Body of pancreas (tissue), 4 donors: ENCODE data around the gene VWA8. TPM values are rescaled to one million over a fixed set of nuclear protein-coding genes. Genes with fewer than 3 reads are reported as not detected.

Experiments used
- ATAC-seq: fragments of 150-250 bp; one replicate; pipeline ENCODE4 v1.9.1; 2016
- DNase-seq, 4 donors: peaks; one replicate each; pipeline ENCODE4 v3.0.0-alpha.2; 2019
- H3K27ac ChIP-seq, 4 donors: fragments of 200-600 bp; sonication (generic); 1 replicate in 3 of 4; 2 replicates in 1 of 4; pipeline versions ENCODE4 v1.5.1 to v1.6.1; 2016 to 2019; ENCODE audit warnings: mild to moderate bottlenecking in 1 of 4, mixed read lengths in 1 of 4, moderate library complexity in 1 of 4
- H3K27me3 ChIP-seq, 2 donors: fragments of 200-600 bp; sonication (generic); one replicate each; pipeline ENCODE4 v1.6.0; 2016; ENCODE audit warnings: mild to moderate bottlenecking in 1 of 2
- H3K36me3 ChIP-seq, 2 donors: fragments of 200-600 bp; sonication (generic); replicated peaks in 1 of 2; 2 replicates each; pipeline ENCODE4 v1.5.1; 2016; ENCODE audit warnings: low read depth in 2 of 2; ENCODE audit not compliant: insufficient read depth in 1 of 2
- H3K4me1 ChIP-seq: fragments of 200-600 bp; sonication (generic); one replicate; pipeline ENCODE4 v1.6.0; 2016
- H3K4me3 ChIP-seq, 2 donors: fragments of 200-600 bp; sonication (generic); 1 replicate in 1 of 2; 2 replicates in 1 of 2; pipeline ENCODE4 v1.5.1; 2016 to 2019
- H3K9me3 ChIP-seq, 3 donors: fragments of 200-600 bp; sonication (generic); 1 replicate in 2 of 3; 2 replicates in 1 of 3; pipeline ENCODE4 v1.5.1; 2016
- CTCF ChIP-seq, 7 experiments: fragments of 450-650 bp in 4 of 7; fragments of 200-600 bp in 3 of 7; sonication (generic) in 3 of 7; IDR thresholded peaks; one replicate each; pipeline ENCODE4 v1.5.1; 2016 to 2019; ENCODE audit warnings: antibody characterized with exemption in 7 of 7
- POLR2A ChIP-seq, 3 donors: fragments of 450-650 bp; IDR thresholded peaks; one replicate each; pipeline ENCODE4 v1.6.1; 2016; ENCODE audit warnings: antibody characterized with exemption in 3 of 3, mild to moderate bottlenecking in 2 of 3
- WGBS, 2 donors: methylation state at CpG; one replicate each; pipeline ENCODE4 v1.1.5; 2017; 5-methylcytosine and 5-hydroxymethylcytosine counted together
- intact Hi-C: fragments of 100-400 bp; cut with DNase I; formaldehyde crosslinking; loops from one replicate; pipeline ENCODE4 v1.15.1; 2023
- total RNA-seq, 2 donors: library from RNA; depleted of rRNA; stranded (reverse); fragments of >200 nt; gene quantifications; one replicate each; pipeline ENCODE4 v1.1.0, GENCODE V29; 2016

Gene VWA8
- total RNA-seq, 2 donors from 2014 or later = 15.8 to 29.3 TPM

- ATAC-seq (peak; percentile 50), DNase-seq (peak in 2 of 4 donors; percentile 11 to 13)
- intact Hi-C loops = no loop called here
- TF ChIP-seq POLR2A (IDR thresholded peaks at IDR 0.05) (no peak), CTCF (IDR thresholded peaks at IDR 0.05) (no peak)
- Histone ChIP-seq H3K27ac (peak overlapping the region in 2 of 4 donors; percentile 25 to 26), H3K36me3 (no peaks in the 10 kb centered on the region), H3K27me3 (no peaks in the 10 kb centered on the region), H3K4me1 (peaks cover 8% of the 10 kb centered on the region), H3K4me3 (no peak overlapping the region), H3K9me3 (no peaks in the 10 kb centered on the region)
- 60 to 62% methylated on average over 5 of the region's 5 CpGs for WGBS, 2 donors
Measured at GRCh38 chr13:41780715-41781706, 179.9 kb downstream of the VWA8 start.

- ATAC-seq (no peak), DNase-seq (no peak)
- intact Hi-C loops = no loop called here
- no peaks in the 10 kb centered on the region for H3K4me1 ChIP-seq
- no peak overlapping the region for H3K4me3 ChIP-seq
- no peak overlapping the region for H3K27ac ChIP-seq
- TF ChIP-seq CTCF (IDR thresholded peaks at IDR 0.05) (no peak), POLR2A (IDR thresholded peaks at IDR 0.05) (no peak)
- H3K27me3 ChIP-seq = no peaks in the 10 kb centered on the region
- WGBS, 2 donors = 66 to 82% methylated on average over 2 of the region's 2 CpGs
- H3K9me3 ChIP-seq = no peaks in the 10 kb centered on the region
- no peaks in the 10 kb centered on the region for H3K36me3 ChIP-seq
Measured at GRCh38 chr13:41775251-41775650, 185.7 kb downstream of the VWA8 start.

- H3K27me3 ChIP-seq = no peaks in the 10 kb centered on the region
- no peak for TF ChIP-seq POLR2A (IDR thresholded peaks at IDR 0.05)
- no peak for TF ChIP-seq CTCF (IDR thresholded peaks at IDR 0.05)
- H3K4me1 ChIP-seq = no peaks in the 10 kb centered on the region
- H3K4me3 ChIP-seq = no peak overlapping the region
- ATAC-seq = no peak
- no peaks in the 10 kb centered on the region for H3K36me3 ChIP-seq
- intact Hi-C loops = no loop called here
- no peak for DNase-seq
- H3K27ac ChIP-seq = no peak overlapping the region
- H3K9me3 ChIP-seq = no peaks in the 10 kb centered on the region
Measured at GRCh38 chr13:41774605-41775218, 186.2 kb downstream of the VWA8 start.

GRCh38 chr13:41767801-41768200, 193.1 kb downstream of the VWA8 start:
- Histone ChIP-seq H3K36me3 (no peaks in the 10 kb centered on the region), H3K27me3 (no peaks in the 10 kb centered on the region), H3K4me3 (no peak overlapping the region), H3K9me3 (no peaks in the 10 kb centered on the region), H3K27ac (no peak overlapping the region), H3K4me1 (peaks cover 26% of the 10 kb centered on the region)
- 50 to 56% methylated on average over 1 of the region's 1 CpG for WGBS, 2 donors
- no peak for TF ChIP-seq CTCF (IDR thresholded peaks at IDR 0.05)
- TF ChIP-seq POLR2A (IDR thresholded peaks at IDR 0.05) = no peak
- DNase-seq = no peak
- ATAC-seq = no peak
- intact Hi-C loops = no loop called here
